GM19193 (cell line): ENCODE measurements around the gene SDCBP2.

Experiments
- POLR2A ChIP-seq: IDR thresholded peaks from 4 replicates; pipeline ENCODE4 v1.6.1; 2011; ENCODE audit not compliant: insufficient read depth, insufficient read length; ENCODE audit errors: extremely low read depth

The SDCBP2 gene

DNA sequence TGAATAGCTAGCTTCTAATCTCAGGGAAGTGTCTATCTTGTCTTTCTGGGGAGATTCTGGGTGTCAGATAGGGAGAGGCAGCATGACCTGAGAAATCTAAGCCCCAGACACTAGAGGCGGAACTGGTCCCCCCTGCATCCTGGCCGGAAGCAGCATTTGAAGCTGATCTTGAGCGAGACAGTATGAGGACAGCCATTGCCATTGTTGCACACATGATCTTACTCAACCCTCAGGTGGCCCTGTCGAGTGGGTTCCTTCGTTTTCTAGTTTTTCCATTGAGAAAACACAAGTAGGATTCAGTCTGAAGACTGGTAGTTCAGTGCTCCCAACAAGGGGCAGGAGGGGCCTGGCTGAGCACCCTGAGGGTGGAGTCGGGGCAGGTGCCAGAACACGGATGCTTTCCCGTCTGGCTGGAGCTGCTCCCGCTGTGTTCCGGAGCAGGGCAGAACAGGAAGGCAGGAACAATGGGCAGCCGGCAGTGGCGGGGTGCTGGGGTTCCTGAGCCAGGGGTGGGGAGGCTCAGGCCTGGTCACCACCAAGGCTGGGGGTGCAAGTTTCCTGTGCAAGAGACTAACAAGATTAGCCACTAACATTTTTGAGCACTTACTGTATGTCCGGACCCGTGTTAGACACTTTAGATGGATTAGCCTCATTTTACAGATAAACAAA is 7.9 kb upstream of the SDCBP2 start:
- no peak for TF ChIP-seq POLR2A

DNA sequence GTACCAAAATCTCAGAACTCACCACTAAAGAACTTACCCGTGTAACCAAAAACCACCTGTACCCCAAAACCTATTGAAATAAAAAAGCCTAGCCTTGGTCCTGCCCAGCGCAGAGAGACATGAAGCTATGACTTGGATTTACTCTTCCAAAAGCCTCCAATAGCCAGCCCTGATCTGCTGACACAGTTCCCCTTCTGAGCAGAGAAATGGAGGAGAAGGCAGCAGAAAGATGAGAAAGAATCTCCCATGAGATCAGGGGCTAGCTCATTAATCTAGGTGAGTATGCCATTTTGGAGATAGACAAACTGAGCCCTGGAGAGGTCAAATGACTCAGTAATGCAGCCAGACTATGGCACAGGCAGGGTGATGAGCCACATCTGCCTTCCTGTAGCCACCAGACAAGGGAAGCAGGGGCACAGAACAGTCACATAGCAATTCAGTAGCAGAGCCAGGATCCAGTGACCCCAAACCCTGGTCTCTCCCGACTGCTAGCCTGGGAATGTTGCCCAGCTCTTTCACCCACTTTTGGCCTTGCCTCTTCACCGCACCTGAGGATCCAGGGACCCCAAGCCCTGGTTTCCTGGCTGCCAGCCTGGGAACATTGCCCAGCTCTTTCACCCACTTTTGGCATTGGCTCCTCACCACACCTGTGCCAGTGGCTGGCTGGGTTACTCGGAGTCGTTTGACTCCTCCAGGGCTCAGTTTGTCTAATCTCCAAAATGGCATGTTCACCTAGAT is 7.2 kb upstream of the SDCBP2 start:
- TF ChIP-seq POLR2A: no peak

DNA sequence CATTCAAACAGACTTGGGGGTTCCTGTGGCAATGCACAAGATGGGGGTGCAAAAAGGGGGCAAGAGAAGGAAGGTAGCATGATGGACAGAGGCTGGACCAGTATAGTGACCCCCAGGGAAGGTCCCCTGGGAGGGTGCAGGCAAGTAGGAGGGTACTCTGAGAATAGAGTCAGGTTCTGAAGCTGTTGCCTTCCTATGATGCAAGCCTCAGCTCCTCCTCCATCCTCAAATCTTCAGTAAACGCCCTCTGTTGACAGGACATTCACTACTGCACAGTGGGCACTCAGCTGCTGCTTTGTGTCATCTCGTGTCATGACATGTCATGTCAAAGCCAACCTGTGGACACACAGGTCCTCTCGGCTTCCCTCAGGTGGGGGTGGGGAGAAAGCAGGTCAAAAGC is 5.8 kb upstream of the SDCBP2 start:
- TF ChIP-seq POLR2A: no peak

DNA sequence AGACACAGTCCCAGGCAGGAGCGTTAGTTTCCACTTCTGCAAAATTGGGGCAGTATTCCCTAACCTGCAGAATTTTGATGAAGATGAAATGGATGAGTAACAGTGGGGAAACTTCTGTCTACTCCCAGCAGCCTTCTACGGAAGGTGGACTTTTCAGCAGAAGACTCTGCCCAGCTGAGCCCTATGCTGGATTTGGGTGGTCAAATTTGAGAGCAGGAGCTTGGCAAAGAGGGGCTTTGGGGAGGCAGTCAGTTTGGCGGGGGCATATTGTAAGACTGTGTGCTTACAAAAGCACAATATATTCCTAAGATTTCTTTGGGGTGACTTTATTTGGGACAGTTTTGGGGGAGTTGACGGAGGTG is 5.4 kb upstream of the SDCBP2 start:
- no peak for TF ChIP-seq POLR2A

DNA sequence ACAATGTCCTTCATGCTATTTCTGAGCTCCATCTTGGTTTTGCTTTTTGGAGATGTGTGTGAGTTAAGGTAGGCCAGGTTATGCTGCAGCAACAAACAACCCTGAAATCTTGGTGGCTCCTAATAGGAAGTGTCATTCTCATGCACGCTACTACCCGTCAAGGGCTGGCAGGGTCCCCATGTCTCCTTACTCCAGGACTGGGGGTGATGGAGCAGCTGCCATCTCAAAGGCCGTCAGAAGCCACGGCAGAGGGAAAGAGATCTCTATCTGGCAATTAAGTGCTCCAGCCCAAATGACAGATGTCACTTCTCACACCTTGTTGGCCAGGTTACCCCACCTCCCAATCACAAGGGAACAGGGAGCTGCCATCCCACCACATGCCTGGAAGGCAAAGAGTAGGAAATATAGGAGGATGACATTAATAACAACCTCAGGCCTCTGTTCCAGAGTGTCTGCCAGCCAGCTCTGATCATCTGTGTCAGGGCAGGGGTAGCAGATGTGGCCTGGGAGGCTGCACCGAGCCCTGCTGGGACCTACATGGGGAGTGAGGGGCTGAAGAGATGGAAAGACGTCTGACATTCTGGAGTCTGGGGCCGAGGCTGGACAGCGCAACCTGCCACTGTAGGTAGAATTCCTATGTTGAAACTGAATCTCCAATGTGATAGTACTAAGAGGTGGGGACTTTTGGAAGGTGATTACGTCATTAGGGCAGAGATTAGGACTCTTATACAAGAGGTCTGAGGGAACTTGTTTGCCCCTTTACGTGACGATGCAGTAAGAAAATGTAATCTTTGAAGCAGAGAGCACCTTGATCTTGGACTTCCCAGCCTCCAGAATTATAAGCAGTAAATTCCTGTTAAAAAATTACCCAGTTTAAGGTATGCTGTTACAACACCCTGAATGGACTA is 4.8 kb upstream of the SDCBP2 start:
- TF ChIP-seq POLR2A: no peak

DNA sequence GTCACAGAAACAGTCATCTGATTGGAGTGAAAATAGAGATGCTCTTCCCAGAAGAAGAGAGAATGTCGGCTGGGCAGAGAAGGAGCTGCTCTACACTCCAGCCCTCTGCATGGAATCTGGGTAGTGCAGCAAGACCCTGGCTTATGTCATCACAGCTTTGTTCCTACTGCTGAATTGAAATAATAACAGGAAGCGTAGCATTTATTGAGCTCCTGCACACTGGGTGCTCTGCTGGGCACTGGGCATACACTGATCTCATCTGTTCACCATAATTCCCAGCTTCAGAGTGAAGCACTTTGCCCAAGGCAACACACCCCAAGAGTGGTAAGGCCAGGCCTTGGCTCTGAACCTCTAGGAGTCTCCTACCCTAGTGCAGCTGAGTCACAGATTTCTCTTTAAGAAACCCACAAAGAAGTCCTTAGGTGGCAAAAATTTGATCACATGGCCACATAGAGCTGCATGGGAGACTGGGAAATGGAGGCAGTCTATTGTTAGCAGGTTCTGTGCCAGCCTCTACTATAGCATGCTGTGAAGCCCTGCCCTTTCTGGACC is 3.9 kb upstream of the SDCBP2 start:
- no peak for TF ChIP-seq POLR2A

DNA sequence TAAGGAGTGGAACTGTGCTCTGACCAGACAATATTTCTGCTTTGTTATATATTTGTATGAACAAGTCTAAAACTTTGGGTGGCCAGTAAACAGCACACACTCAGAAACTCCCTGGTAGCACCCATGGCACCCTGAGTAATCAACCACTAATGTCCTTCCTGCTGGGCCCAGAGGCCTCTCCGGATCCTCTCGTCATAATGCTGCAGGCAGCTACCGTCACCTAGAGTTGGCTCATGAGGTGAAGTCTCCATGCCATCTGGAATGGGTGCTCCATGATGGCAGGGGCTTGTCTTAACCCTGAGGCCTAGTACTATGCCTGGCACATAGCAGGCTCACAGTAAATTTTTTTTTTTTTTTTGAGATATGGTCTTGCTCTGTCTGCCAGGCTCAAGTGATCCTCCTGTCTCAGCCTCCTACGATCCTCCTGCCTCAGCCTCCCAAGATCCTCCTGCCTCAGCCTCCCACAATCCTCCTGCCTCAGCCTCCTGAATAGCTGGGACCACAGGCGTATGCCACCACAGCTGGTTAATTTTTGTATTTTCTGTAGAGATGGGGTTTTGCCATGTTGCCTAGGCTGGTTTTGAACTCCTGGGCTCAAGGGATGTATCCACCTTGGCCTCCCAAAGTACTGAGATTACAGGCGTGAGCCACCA is 3.0 kb upstream of the SDCBP2 start:
- TF ChIP-seq POLR2A: no peak

DNA sequence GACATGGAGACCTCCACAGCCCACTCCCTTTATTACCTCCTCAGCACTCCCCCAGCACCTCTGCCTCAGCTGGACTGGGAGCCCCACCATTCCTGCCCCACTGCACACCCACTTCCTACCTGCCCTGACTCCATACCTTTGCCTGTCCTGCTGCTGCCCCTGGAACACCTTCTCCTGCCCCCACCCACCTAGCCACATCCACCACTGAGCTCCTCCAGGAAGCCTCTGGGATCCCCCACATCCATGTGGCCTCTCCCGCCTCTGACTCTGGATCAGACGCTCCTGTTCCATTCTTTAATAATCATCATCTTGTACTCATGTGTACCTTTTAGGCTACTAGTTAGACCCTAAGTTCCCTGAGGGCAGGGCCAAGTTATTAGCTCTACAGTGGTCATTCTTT is 2.2 kb upstream of the SDCBP2 start:
- TF ChIP-seq POLR2A: no peak

DNA sequence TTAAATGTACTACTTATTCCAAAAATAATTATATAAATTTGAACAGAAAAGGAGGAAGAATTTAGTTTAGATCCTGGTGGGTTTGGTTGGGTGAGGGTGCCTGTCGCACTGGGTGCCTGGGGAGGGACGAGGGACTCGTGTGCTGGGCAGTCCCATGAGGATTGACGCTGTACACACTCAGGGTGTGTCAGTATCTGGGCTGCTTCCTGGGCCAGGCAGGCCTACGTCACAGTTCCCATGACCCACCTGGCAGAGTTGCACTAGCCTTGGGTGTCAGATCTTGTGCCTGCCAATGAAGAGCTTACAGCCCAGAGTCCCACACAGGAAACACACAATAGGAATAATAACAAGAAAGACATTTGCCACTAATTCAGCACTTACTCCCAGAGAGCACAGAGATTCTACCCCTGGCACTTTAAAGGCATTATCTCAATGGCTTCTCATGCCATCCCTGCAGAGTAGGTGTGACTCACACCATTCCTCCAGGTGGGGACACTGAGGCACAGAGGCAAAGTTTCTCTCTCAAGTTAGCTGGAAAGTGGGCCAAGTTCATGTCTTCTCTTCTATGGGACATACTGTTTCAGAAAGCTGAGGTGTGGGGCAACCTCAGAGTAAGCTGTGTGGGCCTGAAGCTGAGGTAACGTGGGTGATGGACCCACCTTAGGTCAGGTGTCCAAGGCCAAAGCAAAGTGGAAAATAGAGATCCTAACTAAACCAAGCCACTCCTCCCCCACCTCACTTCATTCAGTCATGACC is 1.3 kb upstream of the SDCBP2 start:
- no peak for TF ChIP-seq POLR2A

DNA sequence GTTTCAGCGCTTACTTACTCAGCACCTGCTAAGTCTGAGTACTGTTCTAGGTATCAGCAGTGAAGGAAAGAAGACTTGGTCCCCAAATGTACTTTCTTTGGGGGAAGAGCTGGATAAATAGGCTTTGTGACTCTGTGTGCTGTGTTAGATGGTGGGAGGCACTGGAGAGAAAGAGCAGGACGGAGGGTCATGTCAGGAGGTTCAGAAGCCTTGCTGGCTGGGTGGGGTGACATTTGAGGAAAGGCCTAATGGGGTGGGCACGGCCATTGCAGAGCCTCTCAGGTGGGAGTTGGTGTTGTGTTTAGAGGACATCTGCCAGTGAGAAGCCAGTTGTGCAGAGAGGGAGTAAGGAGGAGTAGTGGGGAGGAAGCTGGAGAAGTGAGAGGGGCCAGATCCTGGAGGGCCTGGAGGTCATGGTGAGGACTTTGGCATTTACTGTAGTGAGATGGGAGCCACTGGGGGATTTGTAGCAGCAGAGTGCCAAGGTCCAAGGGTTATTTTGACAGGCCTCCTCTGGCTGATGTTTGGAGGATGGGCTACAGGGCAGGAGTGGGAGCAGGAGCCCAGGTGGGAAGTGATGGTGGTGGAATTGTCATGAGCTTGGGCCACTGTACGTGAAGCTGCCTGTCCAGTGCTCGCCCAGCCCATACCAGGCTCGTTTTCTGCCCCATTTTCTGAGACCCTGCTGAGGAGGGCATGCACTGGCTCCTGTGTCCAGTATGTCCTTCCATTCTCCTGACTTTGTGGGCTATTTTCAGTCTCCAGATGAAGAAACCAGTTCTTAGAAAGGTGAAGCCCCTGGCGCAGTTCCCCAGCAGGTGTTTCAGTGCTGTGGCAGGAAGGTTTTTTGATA is 886 bp downstream of the SDCBP2 start:
- TF ChIP-seq POLR2A: no peak

DNA sequence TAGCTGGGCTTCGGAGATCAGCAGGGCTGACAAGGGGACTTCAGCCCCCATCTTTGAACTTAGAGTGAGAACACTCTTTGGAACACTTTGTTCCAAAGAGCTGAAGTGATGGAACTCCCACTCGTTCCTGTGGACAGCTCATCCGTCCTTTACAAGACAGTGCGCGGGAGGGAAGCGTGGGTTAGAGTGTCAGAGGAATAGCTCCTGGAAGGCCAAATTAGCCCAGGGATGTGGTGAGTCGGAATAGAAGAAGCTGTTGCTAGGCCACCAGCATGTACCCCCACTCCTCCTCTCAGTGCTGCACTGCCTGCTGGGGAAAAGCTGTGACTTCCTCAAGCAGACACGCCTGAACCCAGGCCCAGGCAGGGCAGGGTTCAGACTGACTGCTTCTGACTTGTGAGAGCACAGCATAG is 1.7 kb downstream of the SDCBP2 start:
- no peak for TF ChIP-seq POLR2A

DNA sequence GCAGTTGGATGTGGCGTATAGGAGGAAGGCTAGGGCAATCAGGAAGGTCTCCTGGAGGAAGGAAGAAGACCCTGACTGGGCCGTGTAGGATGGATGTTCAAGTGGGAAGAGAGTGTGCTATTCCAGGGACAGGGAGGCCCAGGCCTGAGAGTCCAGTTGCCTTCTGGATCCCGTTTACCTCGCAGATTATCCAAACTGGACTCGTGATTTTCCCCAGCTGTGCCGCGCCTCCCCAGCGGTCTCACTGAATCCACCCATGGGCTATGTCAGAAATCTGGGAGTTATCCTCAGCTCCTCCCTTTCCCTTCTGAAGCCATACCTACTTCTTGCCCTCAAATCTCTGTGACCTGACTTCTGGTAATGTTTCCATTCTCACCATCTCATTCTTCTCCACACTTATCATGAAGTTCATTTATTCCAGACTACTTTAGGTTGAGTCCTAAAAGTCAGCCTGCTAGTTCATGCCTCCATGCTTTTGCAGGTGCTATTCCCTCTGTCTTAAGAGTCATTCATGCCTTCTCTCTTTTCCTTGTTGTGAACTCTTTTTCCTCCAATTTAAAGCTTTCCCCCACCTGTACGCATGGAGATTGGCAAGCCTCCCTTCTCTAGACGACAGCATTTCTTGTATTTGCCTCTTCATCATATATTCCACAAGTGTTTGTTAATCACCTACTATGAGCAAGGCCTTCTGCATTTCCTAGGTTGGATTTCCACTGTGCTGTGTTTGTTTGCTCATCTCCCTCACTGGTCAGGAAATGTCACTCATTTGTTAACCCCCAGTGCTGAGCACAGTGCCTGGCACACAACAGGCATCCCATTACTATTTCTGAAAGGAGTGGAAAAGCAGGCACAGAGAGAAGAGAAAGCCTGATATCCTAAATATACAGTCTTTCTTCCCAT is 2.7 kb downstream of the SDCBP2 start:
- no peak for TF ChIP-seq POLR2A
